PC-9 (cell line): ENCODE results near the gene TNK2. TPM values are rescaled to one million over a fixed set of nuclear protein-coding genes. Genes with fewer than 3 reads are reported as not detected.
A peak's percentile ranks its signal among the peaks of the same experiment; 100 is the strongest.
"Not testable (repeated sequence)": the region's sequence is repeated elsewhere in the genome, so short reads cannot be mapped to it uniquely, and the experiment has no call there.

ENCODE experiments used
- BruUV-seq: library from RNA; stranded (reverse); fragments of 400-500 nt; replicated peaks from 2 replicates; lab custom pipeline; 2021; lab: Mats Ljungman, UMichigan
- CTCF ChIA-PET: fragments of 300-600 bp; sonication (Branson Sonifier 250); formaldehyde crosslinking; loops from one replicate; lab custom pipeline; 2022; ENCODE audit warnings: antibody characterized with exemption; lab: Charles Lee
- POLR2A ChIA-PET: fragments of 300-600 bp; sonication (Branson Sonifier 250); formaldehyde crosslinking; loops from one replicate; lab custom pipeline; 2022; ENCODE audit warnings: antibody characterized with exemption; ENCODE audit not compliant: unreplicated experiment; lab: Charles Lee
- DNase-seq, 2 experiments: peaks; one replicate each; pipeline versions ENCODE4 v3.0.0 to v3.0.0-alpha.2; 2015 to 2022; ENCODE audit warnings: mixed read lengths in 1 of 2
- H2AFZ ChIP-seq: fragments of 200-600 bp; sonication (generic); 2 replicates; pipeline ENCODE4 v1.8.1; 2017; ENCODE audit warnings: antibody characterized with exemption
- H3F3A ChIP-seq: fragments of 200-600 bp; sonication (generic); 2 replicates; pipeline ENCODE4 v1.8.1; 2017; ENCODE audit warnings: antibody characterized with exemption, mild to moderate bottlenecking, low read depth; ENCODE audit not compliant: insufficient read depth
- H3K27ac ChIP-seq: fragments of 200-600 bp; sonication (generic); 2 replicates; pipeline ENCODE4 v1.6.1; 2016; ENCODE audit warnings: mixed run types
- H3K27me3 ChIP-seq: fragments of 200-600 bp; sonication (generic); 2 replicates; pipeline ENCODE4 v1.6.1; 2016; ENCODE audit warnings: low read depth, mixed run types; ENCODE audit not compliant: insufficient read depth
- H3K36me3 ChIP-seq: fragments of 200-600 bp; sonication (generic); 2 replicates; pipeline ENCODE4 v1.6.1; 2016; ENCODE audit warnings: low read depth, mixed run types
- H3K4me1 ChIP-seq: fragments of 200-600 bp; sonication (generic); replicated peaks from 2 replicates; pipeline ENCODE4 v1.6.1; 2016; ENCODE audit warnings: mixed run types; ENCODE audit not compliant: insufficient read depth
- H3K4me2 ChIP-seq: fragments of 200-600 bp; sonication (generic); 2 replicates; pipeline ENCODE4 v1.6.1; 2017; ENCODE audit warnings: mixed run types
- H3K4me3 ChIP-seq: fragments of 200-600 bp; sonication (generic); 2 replicates; pipeline ENCODE4 v1.6.1; 2016; ENCODE audit warnings: mixed run types
- H3K79me2 ChIP-seq: fragments of 200-600 bp; sonication (generic); 2 replicates; pipeline ENCODE4 v1.6.1; 2017; ENCODE audit warnings: low read depth, mixed run types
- H3K9me2 ChIP-seq: fragments of 200-600 bp; sonication (generic); 2 replicates; pipeline ENCODE4 v1.8.1; 2017; ENCODE audit warnings: mild to moderate bottlenecking; ENCODE audit not compliant: insufficient read depth
- H3K9me3 ChIP-seq: fragments of 200-600 bp; sonication (generic); 2 replicates; pipeline ENCODE4 v1.8.1; 2016; ENCODE audit warnings: low read depth; ENCODE audit not compliant: insufficient read depth
- H4K20me1 ChIP-seq: fragments of 200-600 bp; sonication (generic); 2 replicates; pipeline ENCODE4 v1.8.1; 2017; ENCODE audit not compliant: insufficient read depth
- EZH2 ChIP-seq: fragments of 200-600 bp; sonication (generic); IDR thresholded peaks from 2 replicates; pipeline ENCODE4 v1.8.0; 2017; ENCODE audit warnings: antibody characterized with exemption, low read depth
- intact Hi-C: fragments of 100-400 bp; cut with micrococcal nuclease; formaldehyde crosslinking; loops from one replicate; pipeline ENCODE4 v1.10.0; 2022; ENCODE audit not compliant: unreplicated experiment
- total RNA-seq: library from RNA; stranded (reverse); gene quantifications from 2 replicates; pipeline ENCODE4 v1.2.3, GENCODE V29; 2021
- TF ChIP-seq, protein P1 (sequence below): fragments of 200-600 bp; sonication (generic); conservative IDR thresholded peaks from 2 replicates; pipeline ENCODE4 v1.6.1; 2017; ENCODE audit warnings: mixed run types, antibody characterized with exemption, mild to moderate bottlenecking, moderate library complexity

The TNK2 gene
- total RNA-seq, 1 experiment from 2014 or later: 118 TPM

GRCh38 chr3:195872097-195872496 lies 36.3 kb downstream of the TNK2 start:
- Histone ChIP-seq H4K20me1 (no peaks in the 10 kb centered on the region), H3K9me2 (no peaks in the 10 kb centered on the region), H3K4me3 (no peak overlapping the region), H3K4me2 (no peak overlapping the region), H3K4me1 (peaks cover 69% of the 10 kb centered on the region), H3F3A (peaks cover 15% of the 10 kb centered on the region; the same call in 1 of the 2 replicates), H3K27ac (peak overlapping the region; percentile 17; the same call in 1 of the 2 replicates), H3K36me3 (peaks cover 15% of the 10 kb centered on the region; the same call in 1 of the 2 replicates), H2AFZ (no peak overlapping the region), H3K27me3 (no peaks in the 10 kb centered on the region), H3K79me2 (peaks cover 56% of the 10 kb centered on the region), H3K9me3 (no peaks in the 10 kb centered on the region)
- intact Hi-C loops: no loop called here
- no TSS peak for BruUV-seq
- ChIA-PET CTCF (interaction anchor here (0.9 kb wide), 1 partner anchor 36 kb away, joined by 4 read pairs; no protein-coding TSS in a partner anchor), POLR2A (no interaction called here)
- TF ChIP-seq, protein P1, sequence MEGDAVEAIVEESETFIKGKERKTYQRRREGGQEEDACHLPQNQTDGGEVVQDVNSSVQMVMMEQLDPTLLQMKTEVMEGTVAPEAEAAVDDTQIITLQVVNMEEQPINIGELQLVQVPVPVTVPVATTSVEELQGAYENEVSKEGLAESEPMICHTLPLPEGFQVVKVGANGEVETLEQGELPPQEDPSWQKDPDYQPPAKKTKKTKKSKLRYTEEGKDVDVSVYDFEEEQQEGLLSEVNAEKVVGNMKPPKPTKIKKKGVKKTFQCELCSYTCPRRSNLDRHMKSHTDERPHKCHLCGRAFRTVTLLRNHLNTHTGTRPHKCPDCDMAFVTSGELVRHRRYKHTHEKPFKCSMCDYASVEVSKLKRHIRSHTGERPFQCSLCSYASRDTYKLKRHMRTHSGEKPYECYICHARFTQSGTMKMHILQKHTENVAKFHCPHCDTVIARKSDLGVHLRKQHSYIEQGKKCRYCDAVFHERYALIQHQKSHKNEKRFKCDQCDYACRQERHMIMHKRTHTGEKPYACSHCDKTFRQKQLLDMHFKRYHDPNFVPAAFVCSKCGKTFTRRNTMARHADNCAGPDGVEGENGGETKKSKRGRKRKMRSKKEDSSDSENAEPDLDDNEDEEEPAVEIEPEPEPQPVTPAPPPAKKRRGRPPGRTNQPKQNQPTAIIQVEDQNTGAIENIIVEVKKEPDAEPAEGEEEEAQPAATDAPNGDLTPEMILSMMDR: no peak
- TF ChIP-seq EZH2: no peak
- DNase-seq: no peak

DNA sequence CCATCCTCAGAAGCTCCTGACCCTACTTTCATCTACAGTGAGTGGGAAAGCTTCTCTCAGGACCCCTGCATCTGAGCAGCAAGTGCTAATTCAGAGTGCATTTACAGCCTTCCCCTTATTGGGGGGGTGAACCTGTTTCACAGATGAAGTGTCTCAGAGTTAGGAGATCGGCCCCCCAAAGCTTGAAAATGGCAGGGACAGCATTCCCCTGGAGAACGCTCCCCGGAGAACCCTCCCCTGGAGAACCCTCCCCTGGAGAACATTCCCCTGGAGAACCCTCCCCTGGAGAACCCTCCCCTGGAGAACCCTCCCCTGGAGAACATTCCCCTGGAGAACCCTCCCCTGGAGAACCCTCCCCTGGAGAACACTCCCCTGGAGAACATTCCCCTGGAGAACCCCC lies 36.7 kb downstream of the TNK2 start:
- H3K9me2 ChIP-seq, H4K20me1 ChIP-seq, H3K27me3 ChIP-seq, DNase-seq, H2AFZ ChIP-seq, H3K9me3 ChIP-seq, H3K4me3 ChIP-seq, BruUV-seq, POLR2A ChIA-PET: not testable (repeated sequence)
- peak overlapping the region; percentile 87; the same call in 1 of the 2 replicates for H3K27ac ChIP-seq
- peak overlapping the region; percentile 81 for H3K4me2 ChIP-seq
- intact Hi-C loops: loop anchor here (2.0 kb wide), 1 partner anchor 43 kb away; no protein-coding TSS in a partner anchor
- peaks cover 15% of the 10 kb centered on the region; the same call in 1 of the 2 replicates for H3K36me3 ChIP-seq
- CTCF ChIA-PET: interaction anchor here (0.7 to 1.3 kb wide), 3 partner anchors 10 to 25 kb away, joined by 3 to 8 read pairs (median 4); no protein-coding TSS in a partner anchor
- H3K79me2 ChIP-seq: peaks cover 56% of the 10 kb centered on the region
- peaks cover 12% of the 10 kb centered on the region; the same call in 1 of the 2 replicates for H3F3A ChIP-seq
- peaks cover 65% of the 10 kb centered on the region for H3K4me1 ChIP-seq

- no peak overlapping the region for H2AFZ ChIP-seq
Measured at GRCh38 chr3:195870937-195871336, 37.4 kb downstream of the TNK2 start.

More at GRCh38 chr3:195870937-195871336, 37.4 kb downstream of the TNK2 start:
- Histone ChIP-seq H4K20me1 (no peaks in the 10 kb centered on the region), H3K4me2 (peak overlapping the region; percentile 81), H3F3A (peaks cover 12% of the 10 kb centered on the region; the same call in 1 of the 2 replicates), H3K79me2 (peaks cover 50% of the 10 kb centered on the region), H3K27me3 (no peaks in the 10 kb centered on the region), H3K27ac (peak overlapping the region; percentile 87), H3K4me1 (peaks cover 59% of the 10 kb centered on the region), H3K4me3 (peak overlapping the region; percentile 43; the same call in 1 of the 2 replicates), H3K9me3 (no peaks in the 10 kb centered on the region), H3K9me2 (no peaks in the 10 kb centered on the region), H3K36me3 (peaks cover 21% of the 10 kb centered on the region; the same call in 1 of the 2 replicates)
- DNase-seq: no peak
- POLR2A ChIA-PET: interaction anchor here (0.6 kb wide), 1 partner anchor 541 kb away, joined by 3 read pairs; no protein-coding TSS in a partner anchor
- TF ChIP-seq, protein P1: no peak
- no peak for TF ChIP-seq EZH2
- TSS peak; percentile 81 for BruUV-seq
- intact Hi-C loops: loop anchor here (2.0 kb wide), 1 partner anchor 44 kb away; no protein-coding TSS in a partner anchor
- CTCF ChIA-PET: interaction anchor here (1.0 to 1.3 kb wide), 2 partner anchors 9 to 23 kb away, joined by 3 to 8 read pairs; no protein-coding TSS in a partner anchor
